CD8-positive, alpha-beta memory T cell (primary cell): ENCODE data around the gene CRLF1. TPM values are rescaled to one million over a fixed set of nuclear protein-coding genes. Genes with fewer than 3 reads are reported as not detected.
A peak's percentile ranks its signal among the peaks of the same experiment; 100 is the strongest.

ENCODE experiments used
- CTCF ChIA-PET: fragments of 350-600 bp; sonication (Branson Sonifier 250); formaldehyde crosslinking; loops from one replicate; lab custom pipeline; 2021; ENCODE audit warnings: antibody characterized with exemption; lab: Charles Lee
- POLR2A ChIA-PET: fragments of 350-600 bp; sonication (Branson Sonifier 250); formaldehyde crosslinking; loops from one replicate; lab custom pipeline; 2021; ENCODE audit warnings: antibody characterized with exemption; lab: Charles Lee
- DNase-seq, 5 donors: peaks; one replicate each; pipeline versions ENCODE4 v3.0.0 to v3.0.0-alpha.2; 2020 to 2022; ENCODE audit warnings: mixed read lengths in 1 of 5
- H3K27ac ChIP-seq: one replicate; pipeline ENCODE4 v1.7.0; 2013; ENCODE audit warnings: low read depth, mild to moderate bottlenecking, low read length, moderate library complexity
- H3K27me3 ChIP-seq: 2 replicates; pipeline ENCODE4 v1.7.0; 2013; ENCODE audit warnings: low read length, mild to moderate bottlenecking; ENCODE audit not compliant: insufficient read depth, poor library complexity, severe bottlenecking
- H3K36me3 ChIP-seq: 2 replicates; pipeline ENCODE4 v1.7.0; 2013; ENCODE audit warnings: mild to moderate bottlenecking, low read length, moderate library complexity; ENCODE audit not compliant: insufficient read depth
- H3K4me1 ChIP-seq: 2 replicates; pipeline ENCODE4 v1.7.0; 2013; ENCODE audit warnings: mild to moderate bottlenecking, low read length, moderate library complexity; ENCODE audit not compliant: insufficient read depth
- H3K4me3 ChIP-seq: 2 replicates; pipeline ENCODE4 v1.7.0; 2013; ENCODE audit warnings: mild to moderate bottlenecking, low read length
- H3K9me3 ChIP-seq: 2 replicates; pipeline ENCODE4 v1.7.0; 2013; ENCODE audit warnings: mild to moderate bottlenecking, low read length
- H3K27ac Mint-ChIP-seq, 8 donors: one replicate each; pipeline ENCODE4 v1.8.0; 2020 to 2021; ENCODE audit warnings: mixed read lengths in 8 of 8, mild to moderate bottlenecking in 6 of 8, inconsistent platforms in 3 of 8, moderate library complexity in 3 of 8
- H3K27me3 Mint-ChIP-seq, 2 donors: one replicate each; pipeline ENCODE4 v1.8.0; 2020 to 2021; ENCODE audit warnings: mixed read lengths in 2 of 2, mild to moderate bottlenecking in 1 of 2, moderate library complexity in 1 of 2
- H3K36me3 Mint-ChIP-seq, 3 donors: one replicate each; pipeline ENCODE4 v1.8.0; 2020 to 2021; ENCODE audit warnings: mixed read lengths in 3 of 3, inconsistent platforms in 1 of 3, mild to moderate bottlenecking in 1 of 3
- H3K4me1 Mint-ChIP-seq, 3 donors: one replicate each; pipeline ENCODE4 v1.8.0; 2020 to 2021; ENCODE audit warnings: mixed read lengths in 3 of 3, inconsistent platforms in 1 of 3, mild to moderate bottlenecking in 1 of 3
- H3K4me3 Mint-ChIP-seq, 7 donors: one replicate each; pipeline ENCODE4 v1.8.0; 2020 to 2021; ENCODE audit warnings: mixed read lengths in 7 of 7, mild to moderate bottlenecking in 6 of 7, moderate library complexity in 4 of 7, inconsistent platforms in 2 of 7
- H3K9me3 Mint-ChIP-seq, 5 donors: one replicate each; pipeline ENCODE4 v1.8.0; 2020 to 2022; ENCODE audit warnings: mixed read lengths in 5 of 5, mild to moderate bottlenecking in 3 of 5, moderate library complexity in 2 of 5, inconsistent platforms in 1 of 5
- polyA plus RNA-seq: library from polyadenylated mRNA; unstranded; fragments of 300-500 nt; fragmentation: Illumina TruSeq; gene quantifications from one replicate; pipeline ENCODE4 v1.2.3, GENCODE V29; 2021
- total RNA-seq, 2 experiments: library from RNA; stranded (reverse); gene quantifications; one replicate each; pipeline ENCODE4 v1.2.3, GENCODE V29; 2021

Gene CRLF1, protein sequence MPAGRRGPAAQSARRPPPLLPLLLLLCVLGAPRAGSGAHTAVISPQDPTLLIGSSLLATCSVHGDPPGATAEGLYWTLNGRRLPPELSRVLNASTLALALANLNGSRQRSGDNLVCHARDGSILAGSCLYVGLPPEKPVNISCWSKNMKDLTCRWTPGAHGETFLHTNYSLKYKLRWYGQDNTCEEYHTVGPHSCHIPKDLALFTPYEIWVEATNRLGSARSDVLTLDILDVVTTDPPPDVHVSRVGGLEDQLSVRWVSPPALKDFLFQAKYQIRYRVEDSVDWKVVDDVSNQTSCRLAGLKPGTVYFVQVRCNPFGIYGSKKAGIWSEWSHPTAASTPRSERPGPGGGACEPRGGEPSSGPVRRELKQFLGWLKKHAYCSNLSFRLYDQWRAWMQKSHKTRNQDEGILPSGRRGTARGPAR
- not detected for total RNA-seq
- not detected for polyA plus RNA-seq

DNA sequence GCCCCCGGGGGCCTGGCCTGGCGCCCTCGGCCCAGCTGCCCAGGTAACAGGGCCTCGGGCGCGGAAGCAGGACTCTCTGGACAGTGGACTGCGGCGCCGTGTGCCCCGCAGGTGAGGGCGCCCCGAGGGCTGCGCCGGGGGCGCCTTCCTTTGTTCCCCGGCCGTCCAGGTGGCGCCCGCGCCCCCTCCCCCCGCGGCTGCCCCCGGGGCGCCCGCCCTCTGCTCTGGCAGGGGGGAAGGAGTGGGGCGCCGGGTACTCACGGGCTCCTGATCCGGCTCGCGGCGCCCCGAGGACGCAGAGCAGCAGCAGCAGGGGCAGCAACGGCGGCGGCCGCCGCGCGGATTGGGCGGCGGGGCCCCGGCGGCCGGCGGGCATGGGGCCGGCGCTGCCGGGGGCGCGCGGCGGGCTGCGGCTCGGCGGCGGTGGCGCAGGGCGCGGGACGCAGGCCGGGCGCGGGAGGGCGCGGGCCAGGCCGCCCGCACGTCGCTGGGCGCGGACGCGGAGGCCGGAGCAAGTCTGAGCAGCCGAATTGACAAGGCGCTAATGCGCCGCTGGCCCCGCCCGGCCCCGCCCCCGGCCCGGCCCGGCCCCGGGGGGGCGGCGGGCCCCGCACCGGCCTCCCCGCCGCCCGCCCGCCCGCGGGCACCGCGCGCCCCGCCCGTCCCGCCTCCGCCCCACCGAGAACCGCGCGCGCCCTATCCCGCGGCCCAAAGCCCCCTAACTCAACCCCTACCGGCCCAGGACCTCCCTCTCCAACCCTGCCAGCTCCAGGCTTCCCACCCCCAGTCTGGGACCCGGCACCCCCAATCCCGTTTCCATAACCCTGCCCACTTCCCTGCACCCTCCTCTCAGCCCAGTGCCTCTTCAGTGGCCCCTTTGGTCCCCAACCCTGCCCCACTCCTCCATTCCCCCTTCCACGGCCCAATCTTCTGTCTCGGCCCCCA, at the start of gene CRLF1:
Gene CRLF1 (minus strand): TSS at position 519 of the 945 bp plus-strand sequence. CDS start 143 bp downstream, at position 376.
- peaks cover 44 to 63% of the 10 kb centered on the region in 2 donors for H3K27me3 Mint-ChIP-seq
- H3K9me3 Mint-ChIP-seq = no peaks in the 10 kb centered on the region
- CTCF ChIA-PET = interaction anchor here (1.0 to 1.2 kb wide), 2 partner anchors 14 to 241 kb away, joined by 3 to 4 read pairs; no protein-coding TSS in a partner anchor
- no peak within 1 kb of the TSS for H3K4me3 ChIP-seq
- H3K36me3 ChIP-seq = no peaks in the 10 kb centered on the region
- H3K27ac Mint-ChIP-seq = no peak within 1 kb of the TSS
- peak within 1 kb of the TSS in 4 of 7 donors; percentile 32 to 73 (median 52) for H3K4me3 Mint-ChIP-seq
- peaks cover 64% of the 10 kb centered on the region for H3K27me3 ChIP-seq
- H3K9me3 ChIP-seq = no peaks in the 10 kb centered on the region
- no peak for DNase-seq
- H3K36me3 Mint-ChIP-seq = peaks cover 0 to 1% (median 0%) of the 10 kb centered on the region in 3 donors
- no peak within 1 kb of the TSS for H3K27ac ChIP-seq
- peaks cover 11 to 36% (median 13%) of the 10 kb centered on the region in 3 donors for H3K4me1 Mint-ChIP-seq
- POLR2A ChIA-PET = interaction anchor here (0.8 kb wide), 1 partner anchor 18 kb away, joined by 3 read pairs; no protein-coding TSS in a partner anchor
- H3K4me1 ChIP-seq = peaks cover 9% of the 10 kb centered on the region

DNA sequence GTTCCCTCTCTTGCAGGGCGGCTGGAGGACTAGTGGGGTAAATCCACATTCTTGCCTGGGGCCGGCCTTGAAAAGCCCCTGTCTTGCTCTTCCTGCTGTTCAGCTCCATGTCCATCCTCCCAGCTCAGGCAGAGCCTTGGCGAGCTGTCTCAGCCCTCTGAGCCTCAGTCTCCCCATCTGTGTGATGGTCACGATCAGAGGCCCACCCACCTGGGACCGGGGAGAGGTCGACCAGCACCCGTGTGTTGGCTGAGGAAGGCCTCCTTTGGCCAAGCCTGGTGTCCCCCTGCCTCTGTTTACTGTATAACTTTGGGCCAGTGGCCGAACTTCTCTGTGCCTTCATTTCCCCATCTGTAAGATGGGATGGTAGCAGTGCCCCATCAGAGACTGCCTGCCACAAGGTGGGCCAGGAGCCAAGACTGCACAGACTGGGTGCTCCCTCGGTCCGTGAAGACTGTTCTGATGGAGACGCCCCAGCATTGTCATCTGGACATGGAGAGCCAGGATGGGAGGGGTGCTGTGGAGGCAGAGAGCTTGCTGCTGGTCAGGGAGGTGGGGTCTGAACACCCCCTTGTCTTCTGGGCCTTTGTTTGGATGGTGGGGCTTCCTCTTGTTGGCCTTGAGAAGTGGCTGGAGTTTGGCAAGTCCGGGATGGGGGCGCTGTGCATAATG, 48.7 kb upstream of the CRLF1 start:
- POLR2A ChIA-PET = no interaction called here
- CTCF ChIA-PET = interaction anchor here (1.0 kb wide), 1 partner anchor 10 kb away, joined by 3 read pairs; no protein-coding TSS in a partner anchor
- Mint-ChIP-seq H3K4me3 (no peak overlapping the region), H3K27me3 (peaks cover 0 to 3% of the 10 kb centered on the region in 2 donors), H3K36me3 (peaks cover 0 to 12% (median 4%) of the 10 kb centered on the region in 3 donors), H3K9me3 (peaks cover 0 to 2% (median 0%) of the 10 kb centered on the region in 5 donors), H3K4me1 (peaks cover 20 to 37% (median 20%) of the 10 kb centered on the region in 3 donors), H3K27ac (no peak overlapping the region)
- Histone ChIP-seq H3K36me3 (no peaks in the 10 kb centered on the region), H3K27ac (no peak overlapping the region), H3K4me1 (no peaks in the 10 kb centered on the region), H3K27me3 (no peaks in the 10 kb centered on the region), H3K9me3 (no peaks in the 10 kb centered on the region), H3K4me3 (no peak overlapping the region)
- no peak for DNase-seq

DNA sequence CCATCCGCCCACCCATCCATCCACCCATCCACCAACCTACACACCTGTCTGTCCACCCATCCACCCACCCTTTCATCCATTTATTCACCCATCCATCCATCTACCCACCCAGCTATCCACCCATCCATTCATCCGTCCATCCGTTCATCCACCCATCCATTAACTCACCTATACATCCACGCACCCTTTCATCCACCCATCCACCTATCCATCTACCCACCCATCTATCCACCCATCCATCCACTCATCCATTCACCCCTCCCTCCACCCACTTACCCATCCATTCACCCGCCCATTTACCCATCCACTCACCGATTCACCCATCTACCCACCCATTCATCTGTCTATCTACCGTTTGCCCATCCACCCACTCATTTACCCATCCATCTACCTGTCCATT, 47.9 kb upstream of the CRLF1 start:
- Histone ChIP-seq H3K27me3 (no peaks in the 10 kb centered on the region), H3K9me3 (no peaks in the 10 kb centered on the region), H3K4me1 (no peaks in the 10 kb centered on the region), H3K36me3 (no peaks in the 10 kb centered on the region), H3K4me3 (no peak overlapping the region), H3K27ac (no peak overlapping the region)
- no peak overlapping the region for H3K4me3 Mint-ChIP-seq
- POLR2A ChIA-PET = no interaction called here
- peaks cover 0 to 2% (median 0%) of the 10 kb centered on the region in 5 donors for H3K9me3 Mint-ChIP-seq
- CTCF ChIA-PET = interaction anchor here (1.0 kb wide), 1 partner anchor 11 kb away, joined by 3 read pairs; no protein-coding TSS in a partner anchor
- H3K36me3 Mint-ChIP-seq = peaks cover 0 to 19% (median 4%) of the 10 kb centered on the region in 3 donors
- H3K27me3 Mint-ChIP-seq = peaks cover 0 to 3% of the 10 kb centered on the region in 2 donors
- peaks cover 20 to 37% (median 20%) of the 10 kb centered on the region in 3 donors for H3K4me1 Mint-ChIP-seq
- no peak for DNase-seq
- peak overlapping the region in 1 of 8 donors; percentile 76 for H3K27ac Mint-ChIP-seq

DNA sequence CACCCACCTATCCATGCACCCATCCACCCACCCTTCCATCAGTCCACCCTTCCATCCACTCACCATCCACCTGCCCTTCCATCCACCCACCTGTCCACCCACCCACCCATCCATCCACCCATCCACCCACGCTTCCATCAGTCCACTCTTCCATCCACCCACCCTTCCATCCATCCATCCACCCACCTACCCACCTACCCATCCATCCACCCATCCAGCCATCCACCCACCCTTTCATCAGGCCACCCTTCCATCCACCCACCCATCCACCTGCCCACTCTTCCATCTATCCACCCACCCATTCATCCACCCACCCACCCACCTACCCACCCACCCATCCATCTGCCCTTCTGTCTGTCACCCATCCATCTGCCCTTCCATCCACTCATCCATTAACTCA, 47.3 kb upstream of the CRLF1 start:
- no peak overlapping the region for H3K27ac Mint-ChIP-seq
- POLR2A ChIA-PET = no interaction called here
- peaks cover 0 to 2% (median 0%) of the 10 kb centered on the region in 5 donors for H3K9me3 Mint-ChIP-seq
- H3K4me1 Mint-ChIP-seq = peaks cover 16 to 33% (median 16%) of the 10 kb centered on the region in 3 donors
- no peaks in the 10 kb centered on the region for H3K36me3 ChIP-seq
- no peak overlapping the region for H3K4me3 Mint-ChIP-seq
- no peaks in the 10 kb centered on the region for H3K27me3 ChIP-seq
- no peaks in the 10 kb centered on the region for H3K27me3 Mint-ChIP-seq
- no peaks in the 10 kb centered on the region for H3K9me3 ChIP-seq
- DNase-seq = no peak
- H3K27ac ChIP-seq = no peak overlapping the region
- no peak overlapping the region for H3K4me3 ChIP-seq
- H3K36me3 Mint-ChIP-seq = peaks cover 0 to 23% (median 4%) of the 10 kb centered on the region in 3 donors
- no peaks in the 10 kb centered on the region for H3K4me1 ChIP-seq
- CTCF ChIA-PET = no interaction called here

DNA sequence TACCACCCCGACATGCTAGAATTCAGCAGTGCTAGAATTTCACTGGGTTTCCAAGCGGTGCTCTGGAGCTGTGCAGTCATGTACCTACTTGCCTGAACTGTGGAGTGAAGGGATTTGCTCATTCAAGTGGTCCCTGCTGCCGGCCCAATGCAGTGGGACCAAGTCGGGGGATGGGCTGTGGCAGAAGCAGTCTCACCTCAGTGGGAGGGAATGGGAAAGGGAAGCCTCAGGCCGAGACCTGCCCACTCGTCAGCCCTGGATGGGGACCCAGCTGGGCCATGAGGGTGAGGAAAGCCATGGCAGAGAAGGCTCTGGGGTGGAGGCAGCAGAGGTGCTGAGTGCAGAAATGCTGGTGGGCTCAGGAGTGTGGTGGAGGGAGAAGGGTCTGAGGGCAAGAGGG, 45.1 kb upstream of the CRLF1 start:
- no peak overlapping the region for H3K4me3 ChIP-seq
- DNase-seq = no peak
- CTCF ChIA-PET = no interaction called here
- H3K27ac ChIP-seq = no peak overlapping the region
- peak overlapping the region in 2 of 8 donors; percentile 60 to 85 for H3K27ac Mint-ChIP-seq
- H3K4me3 Mint-ChIP-seq = no peak overlapping the region
- H3K27me3 ChIP-seq = no peaks in the 10 kb centered on the region
- H3K36me3 Mint-ChIP-seq = peaks cover 0 to 27% (median 2%) of the 10 kb centered on the region in 3 donors
- H3K9me3 Mint-ChIP-seq = peaks cover 0 to 2% (median 0%) of the 10 kb centered on the region in 5 donors
- peaks cover 3 to 21% (median 8%) of the 10 kb centered on the region in 3 donors for H3K4me1 Mint-ChIP-seq
- POLR2A ChIA-PET = no interaction called here
- no peaks in the 10 kb centered on the region for H3K4me1 ChIP-seq
- H3K36me3 ChIP-seq = no peaks in the 10 kb centered on the region
- no peaks in the 10 kb centered on the region for H3K27me3 Mint-ChIP-seq
- no peaks in the 10 kb centered on the region for H3K9me3 ChIP-seq

DNA sequence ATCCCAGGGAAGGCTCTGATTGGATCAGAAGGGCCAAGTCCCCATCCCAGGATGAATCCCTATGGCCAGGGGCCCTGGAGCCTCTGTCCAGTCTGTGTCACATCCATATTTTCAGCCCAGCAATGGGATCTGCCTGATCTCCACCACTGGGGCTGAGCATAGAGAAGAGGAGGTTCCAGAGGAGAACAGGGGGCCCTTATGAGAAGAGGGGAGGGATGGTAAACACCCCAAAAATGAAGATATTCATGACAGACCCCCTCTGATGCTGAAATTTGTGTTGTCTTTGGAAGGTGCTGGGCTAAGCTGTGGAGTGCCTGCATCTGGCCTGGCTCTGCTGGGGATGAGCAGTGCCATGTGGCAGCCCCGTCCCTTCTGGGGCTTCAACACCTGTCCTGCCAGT, 44.7 kb upstream of the CRLF1 start:
- Histone ChIP-seq H3K4me1 (no peaks in the 10 kb centered on the region), H3K36me3 (no peaks in the 10 kb centered on the region), H3K4me3 (no peak overlapping the region), H3K27ac (no peak overlapping the region), H3K9me3 (no peaks in the 10 kb centered on the region), H3K27me3 (no peaks in the 10 kb centered on the region)
- Mint-ChIP-seq H3K27ac (no peak overlapping the region), H3K4me1 (peaks cover 4 to 20% (median 7%) of the 10 kb centered on the region in 3 donors), H3K36me3 (peaks cover 0 to 31% (median 2%) of the 10 kb centered on the region in 3 donors), H3K27me3 (no peaks in the 10 kb centered on the region), H3K9me3 (peaks cover 0 to 2% (median 0%) of the 10 kb centered on the region in 5 donors), H3K4me3 (no peak overlapping the region)
- POLR2A ChIA-PET = no interaction called here
- no peak for DNase-seq
- CTCF ChIA-PET = no interaction called here

DNA sequence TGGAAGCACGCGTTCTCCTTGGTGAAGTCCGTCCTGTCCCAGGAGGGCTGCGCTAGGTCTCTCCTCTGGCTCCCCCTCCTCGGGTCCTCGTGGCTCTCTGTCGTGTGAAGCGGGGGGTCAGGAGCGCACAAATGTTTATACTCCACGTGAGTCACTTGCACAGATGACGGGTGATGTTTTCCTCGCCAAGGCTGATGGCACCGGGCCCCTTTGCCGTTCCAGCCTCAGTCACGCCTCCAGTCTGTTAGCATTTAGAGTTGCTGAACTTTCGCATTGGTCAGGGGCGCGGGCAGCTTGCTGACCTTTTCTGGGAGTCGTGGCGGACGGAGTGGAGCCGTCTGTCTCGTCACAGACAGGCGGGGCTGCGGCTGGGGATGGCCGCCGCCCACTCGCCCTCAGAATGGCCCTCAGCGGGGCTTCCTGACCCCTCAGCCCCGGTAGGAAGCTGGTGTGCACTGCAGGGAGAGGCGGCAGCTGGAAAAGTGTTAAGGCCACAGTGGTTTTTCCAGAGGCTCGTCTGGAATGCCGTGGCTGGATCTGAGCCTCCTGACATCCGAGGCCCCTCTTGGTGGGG, 44.0 kb upstream of the CRLF1 start:
- Histone ChIP-seq H3K27me3 (no peaks in the 10 kb centered on the region), H3K36me3 (no peaks in the 10 kb centered on the region), H3K4me3 (no peak overlapping the region), H3K4me1 (no peaks in the 10 kb centered on the region), H3K27ac (no peak overlapping the region), H3K9me3 (no peaks in the 10 kb centered on the region)
- Mint-ChIP-seq H3K27ac (no peak overlapping the region), H3K4me1 (peaks cover 4 to 16% (median 7%) of the 10 kb centered on the region in 3 donors), H3K9me3 (peaks cover 0 to 2% (median 0%) of the 10 kb centered on the region in 5 donors), H3K27me3 (no peaks in the 10 kb centered on the region), H3K4me3 (no peak overlapping the region), H3K36me3 (peaks cover 0 to 31% (median 2%) of the 10 kb centered on the region in 3 donors)
- ChIA-PET POLR2A (no interaction called here), CTCF (no interaction called here)
- no peak for DNase-seq
